Measurements from ENCODE around the gene TLR4.

The TLR4 gene

DNA sequence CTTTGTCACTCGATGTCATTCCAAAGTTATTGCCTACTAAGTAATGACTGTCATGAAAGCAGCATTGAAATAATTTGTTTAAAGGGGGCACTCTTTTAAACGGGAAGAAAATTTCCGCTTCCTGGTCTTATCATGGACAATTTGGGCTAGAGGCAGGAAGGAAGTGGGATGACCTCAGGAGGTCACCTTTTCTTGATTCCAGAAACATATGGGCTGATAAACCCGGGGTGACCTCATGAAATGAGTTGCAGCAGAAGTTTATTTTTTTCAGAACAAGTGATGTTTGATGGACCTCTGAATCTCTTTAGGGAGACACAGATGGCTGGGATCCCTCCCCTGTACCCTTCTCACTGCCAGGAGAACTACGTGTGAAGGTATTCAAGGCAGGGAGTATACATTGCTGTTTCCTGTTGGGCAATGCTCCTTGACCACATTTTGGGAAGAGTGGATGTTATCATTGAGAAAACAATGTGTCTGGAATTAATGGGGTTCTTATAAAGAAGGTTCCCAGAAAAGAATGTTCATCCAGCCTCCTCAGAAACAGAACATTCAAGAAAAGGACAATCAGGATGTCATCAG lies 11.3 kb downstream of the TLR4 start:
- DNase-seq: no peak

DNA sequence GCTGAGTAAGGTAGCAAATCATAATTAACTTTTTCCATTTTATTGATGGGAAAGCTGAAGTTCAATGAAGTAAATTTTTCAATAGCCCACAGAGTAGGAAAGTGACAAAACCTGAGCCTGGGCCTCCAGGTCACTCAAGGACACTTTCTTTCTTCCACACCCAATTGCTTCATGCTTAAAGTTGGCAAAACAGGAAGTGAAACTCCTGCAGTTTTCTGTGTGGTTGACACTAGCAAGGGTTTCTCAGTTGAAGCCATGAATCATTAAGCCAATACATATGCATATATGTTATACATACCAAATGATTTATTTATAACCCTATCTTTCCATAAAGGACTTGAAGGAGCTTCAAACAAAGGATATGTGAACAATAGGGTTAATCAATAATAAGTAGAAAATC lies 13.9 kb downstream of the TLR4 start:
- DNase-seq: no peak

DNA sequence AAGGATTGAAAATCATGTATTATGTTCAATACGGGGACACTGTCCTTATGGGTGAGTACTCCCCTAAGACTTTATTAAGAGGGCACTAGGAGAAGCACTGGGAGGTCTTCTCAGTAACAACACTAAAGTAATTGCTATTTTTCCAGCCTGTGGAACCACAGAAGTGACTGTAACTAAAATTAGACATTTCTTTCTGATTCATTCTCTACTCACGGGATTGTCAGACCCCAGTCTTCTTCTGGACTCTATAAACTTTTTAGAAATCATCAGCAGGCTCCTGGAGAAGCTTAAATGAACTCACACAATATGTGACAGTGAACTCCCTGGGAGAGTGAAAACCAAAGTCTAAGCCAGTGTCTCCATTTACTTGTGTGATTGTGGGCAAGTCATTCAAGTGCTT lies 14.5 kb downstream of the TLR4 start:
- DNase-seq: no peak

DNA sequence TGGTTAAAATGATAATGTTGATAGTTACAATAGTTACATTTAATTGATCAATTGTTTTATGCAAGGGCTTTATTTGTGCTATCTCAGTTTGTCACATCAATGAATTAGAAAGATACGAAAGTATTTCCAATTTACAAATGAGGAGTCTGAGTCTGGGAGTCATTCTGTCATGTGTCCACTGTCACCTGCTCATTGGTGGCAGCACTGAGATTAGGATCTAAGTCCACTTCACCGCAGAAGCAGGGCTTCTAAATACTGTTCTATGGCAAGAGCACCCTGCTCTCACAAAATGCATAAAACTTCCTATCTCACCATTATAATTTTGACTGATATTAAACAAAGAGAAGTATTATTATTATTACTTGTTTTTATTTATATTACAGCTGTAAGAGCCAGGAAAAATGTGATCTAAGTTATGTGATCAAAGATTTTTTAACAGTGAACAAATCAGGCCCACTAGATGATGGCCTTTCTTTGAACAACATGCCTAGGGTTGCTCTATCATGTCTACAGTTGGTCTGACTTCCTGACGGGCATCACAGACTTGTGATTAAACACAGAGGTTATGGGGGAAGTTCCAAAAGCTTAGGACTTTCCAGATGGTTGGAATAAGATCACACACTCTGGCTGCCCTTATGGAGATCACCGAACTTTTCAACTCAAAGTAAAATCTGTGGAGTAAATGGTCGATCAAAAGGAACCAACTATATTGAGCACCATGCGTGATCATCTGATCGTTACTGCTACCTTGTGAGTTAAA lies 15.1 kb downstream of the TLR4 start:
- no peak for DNase-seq

DNA sequence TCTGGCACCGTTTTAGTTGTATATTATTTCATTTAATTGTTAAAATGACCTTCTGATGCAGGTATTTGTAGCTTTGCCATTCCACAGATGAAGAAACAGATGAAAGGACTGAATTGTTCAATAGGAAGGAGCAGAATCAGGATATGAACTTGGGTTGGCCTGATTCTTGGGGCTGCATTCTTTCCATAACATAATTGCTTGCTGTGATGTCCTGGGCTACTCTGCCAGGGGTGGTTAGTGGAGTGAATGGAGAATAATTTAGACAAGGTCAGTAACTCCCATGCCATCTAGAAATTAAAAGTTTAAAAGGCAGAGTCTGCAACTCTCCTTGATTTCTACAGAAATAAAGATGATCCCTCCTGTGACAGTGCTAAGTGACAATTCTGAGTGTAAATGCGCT lies 15.9 kb downstream of the TLR4 start:
- no peak for DNase-seq

DNA sequence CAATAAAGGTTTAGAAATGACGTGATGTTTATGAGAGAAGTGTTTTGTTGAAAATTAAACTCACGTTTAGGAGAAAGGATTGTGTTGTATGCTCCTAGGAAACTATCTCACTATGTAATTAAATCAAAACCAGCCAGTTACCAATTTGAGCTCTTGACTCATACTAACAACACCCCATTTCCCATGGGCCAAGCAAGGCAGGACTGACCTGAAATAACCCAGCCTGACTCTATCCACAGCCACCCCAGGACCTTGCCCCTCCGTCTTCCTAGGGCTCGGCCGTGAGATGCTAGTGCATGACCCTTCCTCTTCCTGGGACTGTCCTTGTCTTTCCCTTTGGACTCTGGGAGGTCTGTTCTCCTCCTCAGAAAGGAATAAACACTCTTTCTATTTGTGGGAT lies 16.4 kb downstream of the TLR4 start:
- no peak for DNase-seq

DNA sequence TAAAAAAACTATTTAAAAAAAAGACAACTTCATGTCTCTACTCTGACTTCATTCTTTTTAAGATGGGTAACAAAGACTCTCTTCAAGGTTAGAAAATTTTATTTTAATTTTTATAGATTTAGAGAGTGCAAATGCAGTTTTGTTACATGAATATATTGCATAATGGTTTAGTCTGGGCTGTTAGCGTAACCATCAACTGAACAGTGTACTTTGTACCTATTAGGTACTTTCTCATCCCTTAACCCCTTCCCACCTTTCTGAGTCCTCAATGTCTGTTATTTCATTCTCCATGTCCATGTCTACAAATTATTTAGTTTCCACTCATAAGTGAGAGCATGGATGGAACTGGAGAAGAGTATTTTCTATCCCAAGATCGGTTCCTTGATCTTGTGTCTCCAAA lies 16.8 kb downstream of the TLR4 start:
- no peak for DNase-seq

DNA sequence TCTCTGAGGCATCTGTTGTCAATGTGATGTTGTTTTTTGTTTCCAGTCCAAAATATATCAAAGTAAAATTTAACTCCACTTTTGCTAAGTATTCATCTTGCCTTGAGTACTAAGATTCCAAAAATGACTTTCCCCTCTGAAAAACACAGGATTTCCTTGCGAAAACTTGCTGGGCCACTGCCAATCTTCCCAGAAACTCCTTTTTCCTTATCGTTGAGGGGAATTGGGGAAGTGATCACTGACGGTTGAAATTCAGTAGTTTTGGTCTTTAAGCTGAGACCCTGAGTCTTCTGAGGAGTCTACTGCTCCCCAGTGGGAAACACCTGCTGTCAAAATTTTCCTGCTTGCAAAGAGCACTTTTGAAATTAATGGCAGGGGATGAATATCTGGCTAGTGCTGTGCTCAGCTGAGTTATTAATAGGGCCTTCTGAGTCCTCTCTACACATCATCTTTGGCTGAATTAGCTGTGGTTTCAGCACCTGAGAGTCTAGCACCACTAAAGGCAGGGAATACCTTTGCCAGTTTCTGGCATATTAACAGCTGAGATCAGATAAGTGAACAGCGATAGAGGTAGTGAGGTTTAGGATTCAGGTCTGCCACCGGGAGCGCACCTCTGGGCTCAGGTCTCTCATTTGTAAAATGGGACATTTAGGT lies 18.0 kb downstream of the TLR4 start:
- DNase-seq: no peak

DNA sequence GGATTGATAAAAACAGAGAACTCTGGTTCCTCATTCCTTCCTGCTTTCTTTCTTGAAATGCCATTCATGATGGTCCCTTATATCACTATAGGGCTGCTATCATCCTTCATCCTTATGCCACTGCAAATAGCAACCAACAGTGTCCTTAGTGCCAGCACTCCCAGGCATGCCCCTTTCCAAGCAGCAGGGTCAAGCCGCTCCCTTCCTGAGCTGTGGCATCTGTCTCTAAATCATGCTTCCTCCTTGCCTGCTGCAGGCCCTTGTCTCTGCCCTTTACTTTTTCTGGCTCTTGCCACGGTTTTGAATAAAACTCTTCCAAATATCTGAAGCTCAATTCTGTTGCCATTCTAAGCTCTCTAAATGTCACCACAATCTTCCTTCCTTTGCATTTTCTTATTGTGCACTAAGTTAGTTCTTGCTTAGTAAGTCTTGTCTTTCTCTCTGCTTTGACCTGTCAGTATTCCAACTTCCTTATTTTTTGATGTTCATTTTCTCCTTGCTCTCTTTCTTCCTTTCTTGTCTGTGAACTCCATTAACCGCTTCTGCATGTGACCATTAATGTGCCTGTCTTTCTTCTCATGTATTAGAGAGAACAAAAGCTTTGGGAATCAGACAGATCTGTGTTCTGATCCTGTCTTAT lies 19.9 kb downstream of the TLR4 start:
- no peak for DNase-seq

DNA sequence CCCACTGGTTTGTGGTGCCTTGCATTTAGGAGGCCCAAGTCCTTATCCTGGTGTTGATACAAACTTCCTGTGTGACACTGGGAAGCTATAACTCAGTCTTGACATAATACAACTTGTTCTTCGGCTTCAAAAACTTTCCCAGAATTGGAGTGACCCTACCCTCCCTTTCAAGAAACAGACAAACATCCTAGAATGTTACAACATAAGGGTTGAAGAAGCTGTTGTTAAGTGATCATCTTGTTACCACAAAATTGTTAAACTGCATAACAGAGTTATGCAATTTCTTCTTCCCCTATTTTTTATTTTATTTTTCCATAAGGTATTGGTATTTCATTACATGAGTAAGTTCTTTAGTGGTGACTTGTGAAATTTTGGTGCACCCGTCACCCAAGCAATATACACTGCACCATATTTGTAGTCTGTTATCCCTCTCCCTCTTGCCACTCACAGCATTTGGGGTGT lies 21.3 kb downstream of the TLR4 start:
- DNase-seq: no peak

DNA sequence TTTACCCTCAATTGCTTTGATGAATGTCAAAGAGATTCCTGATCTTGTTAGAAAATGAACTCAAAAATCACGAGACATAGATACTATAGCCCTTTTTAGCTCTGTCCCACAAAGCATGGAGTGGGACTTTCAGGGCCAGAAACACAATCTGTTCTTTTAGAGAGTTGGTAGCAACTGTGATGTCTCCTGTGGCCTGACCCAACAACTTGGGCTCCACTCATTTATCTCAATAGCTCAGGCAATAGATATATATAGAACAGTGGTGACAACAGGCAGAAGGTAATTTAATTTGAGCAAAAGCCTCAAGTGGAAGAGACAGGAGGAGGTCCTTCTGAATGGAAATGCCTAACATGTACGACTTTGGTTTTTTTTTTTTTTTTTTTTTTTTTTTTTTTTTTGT lies 25.2 kb downstream of the TLR4 start:
- no peak for DNase-seq

DNA sequence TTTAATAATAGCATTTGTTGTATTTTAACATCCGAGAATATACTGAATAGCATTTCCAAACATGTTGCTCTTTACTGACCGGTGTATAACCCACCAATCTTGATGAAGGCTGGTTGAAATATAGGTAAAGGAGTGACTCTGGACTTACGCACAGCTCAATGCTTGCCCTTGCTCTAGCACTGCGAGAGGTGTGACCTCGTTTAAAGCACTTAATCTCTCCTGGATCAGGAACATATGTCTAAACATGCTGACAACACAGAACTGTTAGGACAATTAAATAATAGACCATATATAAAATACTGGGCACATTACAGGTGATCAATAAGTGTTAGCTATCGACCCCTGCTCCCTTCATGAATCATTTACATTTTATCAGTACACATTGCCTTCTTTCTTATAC lies 28.3 kb downstream of the TLR4 start:
- DNase-seq: no peak

DNA sequence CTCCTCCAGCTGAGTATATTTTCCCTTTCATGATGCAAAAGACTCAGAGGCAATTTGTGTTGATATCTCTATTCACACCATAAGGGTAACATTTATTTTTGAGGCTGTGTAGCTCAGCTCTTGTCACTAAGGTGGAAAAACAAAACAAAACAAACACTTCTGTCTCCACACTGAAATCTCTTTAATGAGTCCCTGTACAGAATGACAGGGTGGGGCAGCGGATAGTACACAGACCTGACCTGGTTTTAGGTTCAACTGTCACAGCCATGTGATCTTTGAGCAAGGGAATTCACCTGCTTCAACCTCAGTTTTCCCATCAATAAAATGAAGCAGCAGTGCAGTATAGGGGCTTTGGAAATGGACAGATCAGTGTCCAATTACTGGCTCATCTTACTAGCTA lies 29.3 kb downstream of the TLR4 start:
- no peak for DNase-seq

DNA sequence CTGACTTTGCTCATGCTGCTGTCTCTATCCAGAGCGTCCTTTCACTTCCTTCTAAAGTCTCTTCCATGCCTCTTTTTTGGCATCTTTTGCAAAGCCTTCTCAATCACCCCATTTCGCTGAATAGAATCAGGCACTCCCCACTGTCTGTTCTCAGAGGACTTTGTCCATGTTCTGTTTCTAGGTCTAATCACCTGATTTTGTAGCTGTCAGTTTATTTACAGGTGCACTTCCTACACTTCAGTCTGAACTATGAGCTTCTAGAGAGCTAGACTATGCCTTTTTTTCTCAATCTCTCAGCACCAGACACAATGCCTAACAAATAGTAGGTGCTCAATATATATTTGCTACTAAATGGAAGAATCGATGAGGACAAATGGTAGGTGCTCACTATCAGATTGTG lies 29.9 kb downstream of the TLR4 start:
- no peak for DNase-seq

DNA sequence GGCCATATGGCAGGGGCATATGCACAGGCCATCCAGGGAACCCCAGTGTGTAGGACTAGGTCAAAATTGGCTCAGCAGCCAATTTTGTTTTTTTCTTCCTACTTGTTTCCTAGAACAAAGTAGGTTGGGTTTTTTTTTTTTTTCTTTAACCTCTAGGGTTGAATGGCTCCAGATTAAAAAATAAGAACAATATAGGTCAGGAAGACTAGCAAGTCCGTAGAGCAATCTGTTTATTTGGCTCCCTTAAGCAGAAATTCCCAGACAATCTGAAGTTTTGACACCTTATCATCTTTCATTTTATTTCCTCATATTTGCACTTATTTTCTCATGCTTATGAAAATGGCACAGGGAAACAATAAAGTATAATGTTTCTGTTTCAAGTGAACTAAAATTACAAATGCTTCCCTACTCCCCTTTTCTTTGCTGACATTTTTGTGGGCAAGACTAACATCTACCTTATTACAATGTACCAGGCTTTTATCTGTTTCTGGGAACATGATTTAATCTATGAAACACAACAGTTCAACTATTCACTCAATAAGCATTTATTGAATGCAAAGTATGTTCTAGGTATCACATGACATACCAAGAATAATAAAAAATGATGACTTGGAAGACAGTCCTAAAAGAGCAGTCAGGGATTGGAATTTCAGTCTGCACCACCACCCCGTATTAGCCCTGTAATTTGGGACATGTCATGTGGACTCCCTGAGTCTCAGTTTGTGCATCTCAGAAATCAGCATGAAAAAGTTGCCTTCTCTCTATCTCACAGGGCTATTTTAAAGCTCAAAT lies 30.5 kb downstream of the TLR4 start:
- DNase-seq: no peak

DNA sequence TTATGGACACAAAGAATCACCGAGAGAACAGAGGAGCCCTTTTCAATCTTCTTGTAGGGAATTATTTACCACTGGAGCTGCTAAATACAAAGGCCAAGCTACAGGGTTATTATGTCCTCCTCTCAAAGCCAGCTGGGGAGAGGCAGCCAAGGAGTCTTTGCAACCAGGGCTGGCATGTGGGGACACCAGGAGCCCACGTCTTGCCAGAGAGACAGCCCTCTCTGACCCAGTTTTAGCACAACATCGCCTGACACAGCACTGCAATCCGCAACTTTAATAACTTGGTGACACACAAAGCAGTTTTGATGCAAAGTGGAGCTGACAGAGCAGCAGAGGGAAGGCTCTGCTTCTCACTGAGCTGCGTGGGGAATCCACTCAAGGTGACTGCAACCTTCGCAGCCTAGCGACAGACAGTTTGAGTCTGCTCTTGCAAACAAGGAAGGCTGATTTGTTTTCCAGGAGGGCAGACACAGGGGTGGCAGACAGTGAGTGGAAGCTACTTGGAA lies 33.6 kb downstream of the TLR4 start:
- no peak for DNase-seq

DNA sequence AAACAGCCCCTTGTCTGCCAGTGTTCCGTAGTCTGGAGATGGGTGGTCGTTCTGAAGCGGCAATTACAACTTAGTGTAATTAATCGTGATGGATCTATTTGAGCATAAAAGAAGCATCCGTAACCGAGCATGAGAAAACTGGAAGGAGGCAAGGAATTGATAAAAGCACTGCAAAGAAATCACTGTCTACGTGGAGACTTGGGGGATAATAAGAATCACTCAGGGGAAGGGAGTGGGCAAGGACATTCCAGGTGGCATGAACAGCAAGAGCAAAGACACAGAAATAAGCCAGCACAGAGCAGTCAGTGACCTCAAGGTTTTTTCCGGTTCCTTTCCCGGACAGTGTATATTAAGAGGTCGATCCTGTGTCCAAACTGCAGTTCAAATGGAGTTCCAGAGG lies 35.0 kb downstream of the TLR4 start:
- DNase-seq: no peak

DNA sequence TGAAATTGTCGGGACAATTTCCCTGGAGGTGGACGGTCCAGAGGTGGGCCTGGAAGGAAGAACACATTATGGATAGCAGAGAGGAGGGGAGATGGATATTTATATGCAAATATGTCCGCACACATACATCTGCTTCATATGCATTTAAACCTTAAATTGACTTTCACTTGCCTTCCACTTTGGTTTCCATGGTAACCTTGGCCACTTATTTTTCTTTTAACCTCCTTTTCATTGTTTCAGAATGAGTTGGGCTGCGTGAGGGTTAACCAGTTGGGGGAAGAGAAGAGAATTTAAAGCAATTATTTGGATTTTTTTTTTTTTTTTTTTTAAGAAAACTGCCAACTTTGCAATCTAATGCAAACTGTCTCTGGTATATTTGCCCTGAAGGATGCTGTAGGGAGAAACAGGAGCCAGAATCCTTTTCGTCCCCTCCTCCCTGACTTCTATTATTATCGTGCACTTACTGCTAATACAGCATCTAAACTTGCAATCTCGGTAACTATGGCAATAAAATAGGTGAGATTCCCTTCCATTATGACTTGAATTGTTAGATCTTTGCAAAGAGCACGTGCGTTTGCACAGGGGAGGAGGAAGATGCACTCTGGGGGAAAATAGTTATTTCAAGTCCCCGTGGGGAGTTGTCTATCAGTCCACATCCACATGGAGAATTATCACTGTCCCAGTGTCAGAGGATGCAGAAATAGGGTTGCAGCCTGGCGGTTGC lies 35.6 kb downstream of the TLR4 start:
- no peak for DNase-seq

DNA sequence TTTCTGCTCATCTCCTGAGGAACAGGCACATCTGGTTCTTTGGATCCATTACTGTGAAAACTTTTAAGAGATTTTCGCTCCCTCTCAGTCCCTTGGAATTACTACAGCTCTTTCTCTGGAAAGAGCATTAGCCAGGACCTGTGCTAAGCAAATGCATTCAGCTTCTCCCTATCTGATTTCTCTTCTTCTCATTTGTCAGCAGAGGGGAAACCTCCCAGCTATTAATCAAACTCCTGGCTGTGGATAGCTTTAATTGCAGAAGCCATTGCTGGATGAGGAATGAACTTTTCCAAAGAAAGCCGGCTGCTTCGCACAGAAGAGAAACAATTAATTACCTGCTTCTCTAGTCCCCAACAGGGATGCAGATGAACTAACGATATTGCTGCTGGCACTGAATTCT lies 37.9 kb downstream of the TLR4 start:
- DNase-seq: no peak

DNA sequence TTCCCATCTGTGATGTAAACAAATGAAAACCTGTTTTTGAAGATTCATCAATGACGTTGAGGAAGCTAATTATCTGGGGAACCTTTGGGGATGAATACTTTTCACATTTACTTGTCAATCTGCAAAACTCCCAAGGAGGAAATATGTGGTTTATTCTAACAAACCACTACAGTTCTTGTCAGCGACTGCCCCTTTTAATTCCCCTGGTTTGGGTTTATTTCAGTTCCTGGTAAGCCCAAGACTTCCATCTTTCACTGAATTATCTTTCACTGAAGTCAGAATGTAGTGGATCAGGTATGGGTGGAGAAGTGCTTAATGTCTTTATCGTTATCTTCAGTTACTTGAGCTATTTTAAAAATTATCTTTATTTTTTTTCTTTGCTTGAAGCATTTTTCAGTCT lies 40.2 kb downstream of the TLR4 start:
- DNase-seq: no peak

DNA sequence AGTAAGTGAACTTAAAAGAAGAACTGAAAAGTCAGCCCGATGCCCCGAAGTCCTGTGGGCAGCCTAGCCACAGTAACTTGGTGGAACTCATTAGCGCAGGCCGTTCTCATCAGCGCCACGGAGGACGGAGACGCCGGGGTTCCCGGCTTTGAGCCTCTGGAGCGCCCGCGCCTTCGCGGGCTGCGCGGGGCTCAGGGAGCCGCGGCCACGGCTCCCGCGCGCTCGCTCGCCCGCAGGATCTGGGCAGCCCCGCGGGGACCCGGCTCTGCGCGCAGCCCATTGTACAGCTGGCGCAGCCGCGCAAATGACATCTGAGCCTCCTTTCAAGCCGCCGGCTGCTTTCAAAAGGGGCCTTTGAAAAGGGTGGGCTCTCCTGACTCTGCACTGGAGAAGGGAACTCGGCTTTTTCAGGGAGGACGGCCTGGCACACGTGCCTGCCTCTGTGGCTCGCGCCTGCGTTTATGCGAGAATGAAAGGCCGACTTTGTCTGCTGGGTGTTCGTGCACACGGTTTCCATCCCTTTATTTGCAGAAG lies 40.7 kb downstream of the TLR4 start:
- DNase-seq: no peak

DNA sequence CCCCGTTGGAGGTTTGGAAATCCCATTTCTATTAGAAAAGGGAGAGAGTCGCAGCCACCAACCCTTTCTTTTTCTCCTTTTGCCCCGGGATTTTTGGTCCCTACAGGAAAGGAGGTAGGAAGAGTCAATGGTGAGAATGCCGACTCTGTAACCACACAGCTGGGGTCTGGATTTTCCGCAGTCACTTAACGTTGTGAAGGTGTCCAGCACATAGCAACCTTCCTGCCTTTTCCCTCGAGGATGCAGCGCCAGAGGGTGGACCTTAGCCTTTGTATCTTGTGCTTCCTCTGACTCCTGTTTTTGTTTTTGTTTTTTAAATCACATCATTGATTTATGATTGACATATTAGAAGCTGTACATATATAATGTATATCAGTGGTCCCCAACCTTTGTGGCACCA lies 41.4 kb downstream of the TLR4 start:
- DNase-seq: no peak

Measured in SW 1271 (cell line).